Measurements from ENCODE around the gene PDZRN4. TPM values are rescaled to one million over a fixed set of nuclear protein-coding genes. Genes with fewer than 3 reads are reported as not detected.

The PDZRN4 gene
- total RNA-seq, 4 donors from 2014 or later = 0.54 to 2.9 (median 1.1) TPM

DNA sequence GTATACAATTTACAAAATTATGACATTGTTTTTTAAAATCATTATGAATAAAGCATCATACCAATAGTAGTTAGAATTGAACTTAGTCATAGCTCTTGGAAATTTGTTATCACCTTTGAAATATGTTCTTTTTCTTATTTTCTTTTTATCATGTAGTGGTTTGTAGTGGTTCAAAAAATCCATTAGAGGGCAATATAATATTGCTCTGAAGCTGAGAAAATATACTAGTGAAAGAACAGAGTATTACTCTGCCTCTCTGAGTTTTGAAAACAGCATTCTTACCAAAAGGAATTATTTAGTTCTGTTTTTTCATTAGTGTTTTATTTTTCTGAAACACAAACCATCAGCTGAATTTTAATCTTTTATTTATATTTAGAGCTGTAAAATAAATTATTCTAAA lies 76.2 kb downstream of the PDZRN4 start:
- TF ChIP-seq CTCF (IDR thresholded peaks at IDR 0.05) = peak in 3 of 6 experiments; percentile 47 to 57 (median 55)
- no peak for TF ChIP-seq POLR2A (IDR thresholded peaks at IDR 0.05)
- no peak for DNase-seq
- intact Hi-C loops (cut with DNase I) = loop anchor here (10.0 kb wide), 1 partner anchor 761 kb away; no protein-coding TSS in a partner anchor

GRCh38 chr12:41269056-41269455 lies 80.9 kb downstream of the PDZRN4 start:
- no peaks in the 10 kb centered on the region for H3K36me3 ChIP-seq
- no peak overlapping the region for H3K27ac ChIP-seq
- H3K4me3 ChIP-seq (replicated peaks in 1 of 3) = no peak overlapping the region
- H3K9me3 ChIP-seq = no peaks in the 10 kb centered on the region
- H3K4me1 ChIP-seq = no peaks in the 10 kb centered on the region
- WGBS, 2 donors = 94% methylated on average over 1 of the region's 1 CpG
- no peak for TF ChIP-seq POLR2A (IDR thresholded peaks at IDR 0.05)
- TF ChIP-seq CTCF (IDR thresholded peaks at IDR 0.05) = no peak
- intact Hi-C loops (cut with DNase I) = loop anchor here (10.0 kb wide), 1 partner anchor 756 kb away; no protein-coding TSS in a partner anchor
- H3K27me3 ChIP-seq = no peaks in the 10 kb centered on the region
- DNase-seq = no peak

More for the DNA sequence above, 76.2 kb downstream of the PDZRN4 start:
- Histone ChIP-seq H3K36me3 (no peaks in the 10 kb centered on the region), H3K4me1 (no peaks in the 10 kb centered on the region), H3K9me3 (no peaks in the 10 kb centered on the region), H3K27me3 (no peaks in the 10 kb centered on the region), H3K4me3 (replicated peaks in 1 of 3) (no peak overlapping the region), H3K27ac (no peak overlapping the region)

DNA sequence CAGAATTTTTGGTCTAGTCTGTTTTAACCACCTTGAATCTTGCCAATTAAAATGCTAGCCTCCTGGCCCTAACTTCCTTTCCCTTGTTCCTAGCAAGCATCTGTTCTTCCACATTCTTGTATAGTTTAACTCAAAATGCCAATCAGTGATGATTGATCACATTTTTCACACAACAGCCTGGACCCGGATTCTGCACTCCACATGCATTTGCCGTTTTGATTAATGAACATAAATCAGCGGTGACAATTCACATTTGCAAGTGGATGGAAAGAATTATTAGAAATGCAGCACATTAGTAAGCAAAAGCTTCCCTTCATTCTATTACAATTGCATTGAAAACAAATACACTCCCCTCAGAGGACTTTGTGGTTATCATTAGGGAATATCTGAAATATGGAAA lies 83.4 kb downstream of the PDZRN4 start:
- intact Hi-C loops (cut with DNase I) = no loop called here
- no peaks in the 10 kb centered on the region for H3K36me3 ChIP-seq
- DNase-seq = no peak
- TF ChIP-seq CTCF (IDR thresholded peaks at IDR 0.05) (no peak), POLR2A (IDR thresholded peaks at IDR 0.05) (no peak)
- no peak overlapping the region for H3K27ac ChIP-seq
- no peaks in the 10 kb centered on the region for H3K27me3 ChIP-seq
- no peaks in the 10 kb centered on the region for H3K4me1 ChIP-seq
- no peak overlapping the region for H3K4me3 ChIP-seq (replicated peaks in 1 of 3)
- 82 to 86% methylated on average over 3 of the region's 3 CpGs for WGBS, 2 donors
- no peaks in the 10 kb centered on the region for H3K9me3 ChIP-seq

DNA sequence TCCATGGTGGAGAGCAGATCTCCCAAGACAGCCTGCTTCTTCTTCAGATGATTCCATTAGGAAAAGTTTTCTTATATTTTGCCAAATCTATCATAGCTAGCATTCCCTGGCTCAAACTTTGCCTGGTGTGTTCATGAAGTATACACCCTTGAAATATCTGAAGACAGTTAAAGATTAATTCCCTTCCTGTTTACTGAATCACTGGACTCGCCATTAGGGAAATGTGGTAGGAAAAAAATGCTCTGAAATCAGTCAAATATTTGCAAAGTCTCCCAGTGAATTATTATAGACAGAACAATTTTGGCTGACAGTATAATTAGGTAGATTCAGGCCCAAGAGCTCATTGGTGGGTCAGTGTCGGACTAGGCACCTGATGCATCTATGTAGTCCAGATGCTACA lies 86.5 kb downstream of the PDZRN4 start:
- WGBS, 2 donors = 78 to 84% methylated on average over 2 of the region's 2 CpGs
- Histone ChIP-seq H3K9me3 (no peaks in the 10 kb centered on the region), H3K27me3 (no peaks in the 10 kb centered on the region), H3K4me1 (no peaks in the 10 kb centered on the region), H3K4me3 (replicated peaks in 1 of 3) (no peak overlapping the region), H3K27ac (no peak overlapping the region), H3K36me3 (no peaks in the 10 kb centered on the region)
- no peak for DNase-seq
- intact Hi-C loops (cut with DNase I) = no loop called here
- TF ChIP-seq CTCF (IDR thresholded peaks at IDR 0.05) (no peak), POLR2A (IDR thresholded peaks at IDR 0.05) (no peak)

- DNase-seq = peak in 1 of 2 donors; percentile 3
- Histone ChIP-seq H3K9me3 (no peaks in the 10 kb centered on the region), H3K4me1 (no peaks in the 10 kb centered on the region), H3K27me3 (no peaks in the 10 kb centered on the region), H3K27ac (no peak overlapping the region), H3K36me3 (no peaks in the 10 kb centered on the region), H3K4me3 (replicated peaks in 1 of 3) (no peak overlapping the region)
- TF ChIP-seq CTCF (IDR thresholded peaks at IDR 0.05) (peak in 3 of 6 experiments; percentile 36 to 51 (median 43)), POLR2A (IDR thresholded peaks at IDR 0.05) (no peak)
- intact Hi-C loops (cut with DNase I) = no loop called here
- 49 to 51% methylated on average over 15 of the region's 15 CpGs for WGBS, 2 donors
Observed at GRCh38 chr12:41277100-41277945, 89.2 kb downstream of the PDZRN4 start.

Measured in thyroid gland (tissue), 4 donors.